GM23338 (cell line): ENCODE results near the gene PRSS8. TPM values are rescaled to one million over a fixed set of nuclear protein-coding genes. Genes with fewer than 3 reads are reported as not detected.

Source experiments
- ATAC-seq: fragments of 200-7000 bp; cut with Tn5 transposase; 3 replicates; pipeline ENCODE4 v1.9.1; 2020
- DNase-seq: peaks from one replicate; pipeline ENCODE4 v3.0.0-alpha.2; 2015; ENCODE audit warnings: low spot score
- H2AFZ ChIP-seq: fragments of 200-600 bp; sonication (generic); 2 replicates; pipeline ENCODE4 v1.8.0; 2016; ENCODE audit warnings: antibody characterized with exemption, mild to moderate bottlenecking, moderate library complexity
- H3F3A ChIP-seq: fragments of 200-600 bp; sonication (generic); replicated peaks from 2 replicates; pipeline ENCODE4 v1.8.0; 2017; ENCODE audit warnings: antibody characterized with exemption, mixed run types, low read depth
- H3K27ac ChIP-seq: fragments of 200-600 bp; sonication (generic); 2 replicates; pipeline ENCODE4 v1.6.1; 2016; ENCODE audit warnings: low read depth
- H3K27me3 ChIP-seq: fragments of 200-600 bp; sonication (generic); 2 replicates; pipeline ENCODE4 v1.8.0; 2016; ENCODE audit warnings: mild to moderate bottlenecking, mixed run types, moderate library complexity; ENCODE audit not compliant: insufficient read depth
- H3K36me3 ChIP-seq: fragments of 200-600 bp; sonication (generic); 2 replicates; pipeline ENCODE4 v1.8.0; 2016; ENCODE audit warnings: mild to moderate bottlenecking; ENCODE audit not compliant: insufficient read depth
- H3K4me1 ChIP-seq: fragments of 200-600 bp; sonication (generic); 2 replicates; pipeline ENCODE4 v1.8.0; 2016; ENCODE audit warnings: mild to moderate bottlenecking, moderate library complexity; ENCODE audit not compliant: insufficient read depth
- H3K4me2 ChIP-seq: fragments of 200-600 bp; sonication (generic); 2 replicates; pipeline ENCODE4 v1.7.1; 2017; ENCODE audit warnings: mixed run types
- H3K4me3 ChIP-seq: fragments of 200-600 bp; sonication (generic); 2 replicates; pipeline ENCODE4 v1.6.1; 2016; ENCODE audit warnings: mixed run types
- H3K79me2 ChIP-seq: fragments of 200-600 bp; sonication (generic); replicated peaks from 2 replicates; pipeline ENCODE4 v1.8.0; 2017; ENCODE audit warnings: mild to moderate bottlenecking; ENCODE audit not compliant: insufficient read depth
- H3K9me2 ChIP-seq: fragments of 200-600 bp; sonication (generic); 2 replicates; pipeline ENCODE4 v1.8.0; 2017; ENCODE audit not compliant: insufficient read depth
- H4K20me1 ChIP-seq: fragments of 200-600 bp; sonication (generic); replicated peaks from 2 replicates; pipeline ENCODE4 v1.8.0; 2017; ENCODE audit warnings: mild to moderate bottlenecking; ENCODE audit not compliant: insufficient read depth
- H3K27ac Mint-ChIP-seq: 2 replicates; pipeline ENCODE4 v1.8.0; 2020; ENCODE audit warnings: inconsistent platforms, mild to moderate bottlenecking, moderate library complexity, mixed read lengths
- H3K27me3 Mint-ChIP-seq: 3 replicates; pipeline ENCODE4 v1.8.0; 2022; ENCODE audit warnings: low read depth, mild to moderate bottlenecking, moderate library complexity, mixed read lengths, inconsistent platforms; ENCODE audit not compliant: insufficient read depth, poor library complexity
- H3K36me3 Mint-ChIP-seq: 3 replicates; pipeline ENCODE4 v1.8.0; 2021; ENCODE audit warnings: low read depth, mild to moderate bottlenecking, inconsistent platforms, moderate library complexity, mixed read lengths
- H3K4me1 Mint-ChIP-seq: 3 replicates; pipeline ENCODE4 v1.8.0; 2020; ENCODE audit warnings: mild to moderate bottlenecking, inconsistent platforms, mixed read lengths
- H3K4me3 Mint-ChIP-seq: 3 replicates; pipeline ENCODE4 v1.8.0; 2021; ENCODE audit warnings: moderate library complexity, mild to moderate bottlenecking, inconsistent platforms, mixed read lengths
- H3K9me3 Mint-ChIP-seq: 3 replicates; pipeline ENCODE4 v1.8.0; 2020; ENCODE audit warnings: moderate library complexity, mild to moderate bottlenecking, inconsistent platforms, mixed read lengths
- CREB1 ChIP-seq: fragments of 250-450 bp; sonication (Bioruptor Pico); IDR thresholded peaks from 2 replicates; pipeline ENCODE4 v1.5.0; 2020; ENCODE audit warnings: low read depth, mild to moderate bottlenecking, moderate library complexity
- EZH2 ChIP-seq: fragments of 200-600 bp; sonication (generic); IDR thresholded peaks from one replicate; pipeline ENCODE4 v1.8.0; 2017; ENCODE audit warnings: antibody characterized with exemption, mild to moderate bottlenecking, low read depth; ENCODE audit not compliant: unreplicated experiment
- EZH2phosphoT487 ChIP-seq: fragments of 200-600 bp; sonication (generic); IDR thresholded peaks from one replicate; pipeline ENCODE4 v1.8.1; 2018; ENCODE audit warnings: antibody characterized with exemption; ENCODE audit not compliant: unreplicated experiment
- JUNB ChIP-seq: IDR thresholded peaks from one replicate; pipeline ENCODE4 v1.6.1; 2016; ENCODE audit warnings: antibody characterized with exemption; ENCODE audit not compliant: unreplicated experiment
- NANOG ChIP-seq: IDR thresholded peaks from 2 replicates; pipeline ENCODE4 v1.6.1; 2016; ENCODE audit warnings: antibody characterized with exemption, borderline replicate concordance
- POLR2AphosphoS5 ChIP-seq: IDR thresholded peaks from 2 replicates; pipeline ENCODE4 v1.6.1; 2016; ENCODE audit warnings: antibody characterized with exemption, low read depth
- STAT1 ChIP-seq: IDR thresholded peaks from one replicate; pipeline ENCODE4 v1.6.1; 2016; ENCODE audit warnings: antibody characterized with exemption; ENCODE audit not compliant: unreplicated experiment
- ZNF114 ChIP-seq: fragments of 250-450 bp; sonication (Bioruptor Pico); IDR thresholded peaks from 2 replicates; pipeline ENCODE4 v1.5.0; 2020; ENCODE audit warnings: mild to moderate bottlenecking, moderate library complexity
- ZNF331 ChIP-seq: fragments of 250-450 bp; sonication (Bioruptor Pico); IDR thresholded peaks from 2 replicates; pipeline ENCODE4 v1.5.0; 2020; ENCODE audit warnings: low read depth, mild to moderate bottlenecking, moderate library complexity
- polyA plus RNA-seq: library from polyadenylated mRNA; unstranded; fragments of >200 nt; fragmentation: Nextera tagmentation; extraction: Ambion mirVana; gene quantifications from 2 replicates; pipeline ENCODE4 v1.2.1, GENCODE V29; 2016
- total RNA-seq: library from RNA; depleted of rRNA; stranded (reverse); fragments of >200 nt; shearing (Covaris generic); gene quantifications from 2 replicates; pipeline ENCODE4 v1.2.3, GENCODE V29; 2014
- TF ChIP-seq, protein P1 (sequence below): IDR thresholded peaks from one replicate; pipeline ENCODE4 v1.6.1; 2018; ENCODE audit warnings: antibody characterized with exemption; ENCODE audit not compliant: unreplicated experiment
- TF ChIP-seq, protein P2 (sequence below): IDR thresholded peaks from 2 replicates; pipeline ENCODE4 v1.6.1; 2016; ENCODE audit warnings: antibody characterized with exemption
- TF ChIP-seq, protein P3 (sequence below): fragments of 250-450 bp; sonication (Bioruptor Pico); IDR thresholded peaks from 2 replicates; pipeline ENCODE4 v1.5.0; 2020; ENCODE audit warnings: mild to moderate bottlenecking, moderate library complexity
- TF ChIP-seq, protein P4 (sequence below), 2 experiments: fragments of 200-600 bp in 1 of 2; sonication (generic) in 1 of 2; conservative IDR thresholded peaks; 2 replicates each; pipeline versions ENCODE4 v1.5.1 to v1.6.1; 2016 to 2017; ENCODE audit warnings: antibody characterized with exemption in 2 of 2, low read depth in 2 of 2, mild to moderate bottlenecking in 2 of 2, moderate library complexity in 1 of 2

PRSS8 gene
- total and polyA plus RNA-seq, 2 experiments from 2014 or later: 65.3 to 75.9 TPM

GRCh38 chr16:31183432-31184428 is 48.2 kb upstream of the PRSS8 start:
- Histone ChIP-seq H3K4me1 (peaks cover 20% of the 10 kb centered on the region), H3K9me2 (no peaks in the 10 kb centered on the region), H3K27ac (no peak overlapping the region), H3K4me3 (peak overlapping the region; percentile 100), H3F3A (peaks cover 47% of the 10 kb centered on the region), H2AFZ (no peak overlapping the region), H3K36me3 (peaks cover 70% of the 10 kb centered on the region), H3K79me2 (peaks cover 88% of the 10 kb centered on the region), H3K27me3 (no peaks in the 10 kb centered on the region), H3K4me2 (peak overlapping the region; percentile 100), H4K20me1 (peaks cover 68% of the 10 kb centered on the region)
- Mint-ChIP-seq H3K9me3 (peaks cover 7% of the 10 kb centered on the region), H3K36me3 (peaks cover 84% of the 10 kb centered on the region), H3K4me1 (peaks cover 45% of the 10 kb centered on the region), H3K27me3 (peaks cover 26% of the 10 kb centered on the region), H3K4me3 (peak overlapping the region; percentile 96), H3K27ac (peak overlapping the region; percentile 74)
- TF ChIP-seq EZH2phosphoT487: no peak
- TF ChIP-seq, protein P1, sequence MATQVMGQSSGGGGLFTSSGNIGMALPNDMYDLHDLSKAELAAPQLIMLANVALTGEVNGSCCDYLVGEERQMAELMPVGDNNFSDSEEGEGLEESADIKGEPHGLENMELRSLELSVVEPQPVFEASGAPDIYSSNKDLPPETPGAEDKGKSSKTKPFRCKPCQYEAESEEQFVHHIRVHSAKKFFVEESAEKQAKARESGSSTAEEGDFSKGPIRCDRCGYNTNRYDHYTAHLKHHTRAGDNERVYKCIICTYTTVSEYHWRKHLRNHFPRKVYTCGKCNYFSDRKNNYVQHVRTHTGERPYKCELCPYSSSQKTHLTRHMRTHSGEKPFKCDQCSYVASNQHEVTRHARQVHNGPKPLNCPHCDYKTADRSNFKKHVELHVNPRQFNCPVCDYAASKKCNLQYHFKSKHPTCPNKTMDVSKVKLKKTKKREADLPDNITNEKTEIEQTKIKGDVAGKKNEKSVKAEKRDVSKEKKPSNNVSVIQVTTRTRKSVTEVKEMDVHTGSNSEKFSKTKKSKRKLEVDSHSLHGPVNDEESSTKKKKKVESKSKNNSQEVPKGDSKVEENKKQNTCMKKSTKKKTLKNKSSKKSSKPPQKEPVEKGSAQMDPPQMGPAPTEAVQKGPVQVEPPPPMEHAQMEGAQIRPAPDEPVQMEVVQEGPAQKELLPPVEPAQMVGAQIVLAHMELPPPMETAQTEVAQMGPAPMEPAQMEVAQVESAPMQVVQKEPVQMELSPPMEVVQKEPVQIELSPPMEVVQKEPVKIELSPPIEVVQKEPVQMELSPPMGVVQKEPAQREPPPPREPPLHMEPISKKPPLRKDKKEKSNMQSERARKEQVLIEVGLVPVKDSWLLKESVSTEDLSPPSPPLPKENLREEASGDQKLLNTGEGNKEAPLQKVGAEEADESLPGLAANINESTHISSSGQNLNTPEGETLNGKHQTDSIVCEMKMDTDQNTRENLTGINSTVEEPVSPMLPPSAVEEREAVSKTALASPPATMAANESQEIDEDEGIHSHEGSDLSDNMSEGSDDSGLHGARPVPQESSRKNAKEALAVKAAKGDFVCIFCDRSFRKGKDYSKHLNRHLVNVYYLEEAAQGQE: no peak
- TF ChIP-seq CREB1 (CRISPR knock-in tag): no peak
- no peak for TF ChIP-seq POLR2AphosphoS5
- TF ChIP-seq NANOG: no peak
- TF ChIP-seq JUNB: no peak
- TF ChIP-seq, protein P2, sequence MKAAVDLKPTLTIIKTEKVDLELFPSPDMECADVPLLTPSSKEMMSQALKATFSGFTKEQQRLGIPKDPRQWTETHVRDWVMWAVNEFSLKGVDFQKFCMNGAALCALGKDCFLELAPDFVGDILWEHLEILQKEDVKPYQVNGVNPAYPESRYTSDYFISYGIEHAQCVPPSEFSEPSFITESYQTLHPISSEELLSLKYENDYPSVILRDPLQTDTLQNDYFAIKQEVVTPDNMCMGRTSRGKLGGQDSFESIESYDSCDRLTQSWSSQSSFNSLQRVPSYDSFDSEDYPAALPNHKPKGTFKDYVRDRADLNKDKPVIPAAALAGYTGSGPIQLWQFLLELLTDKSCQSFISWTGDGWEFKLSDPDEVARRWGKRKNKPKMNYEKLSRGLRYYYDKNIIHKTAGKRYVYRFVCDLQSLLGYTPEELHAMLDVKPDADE: no peak
- TF ChIP-seq, protein P3, sequence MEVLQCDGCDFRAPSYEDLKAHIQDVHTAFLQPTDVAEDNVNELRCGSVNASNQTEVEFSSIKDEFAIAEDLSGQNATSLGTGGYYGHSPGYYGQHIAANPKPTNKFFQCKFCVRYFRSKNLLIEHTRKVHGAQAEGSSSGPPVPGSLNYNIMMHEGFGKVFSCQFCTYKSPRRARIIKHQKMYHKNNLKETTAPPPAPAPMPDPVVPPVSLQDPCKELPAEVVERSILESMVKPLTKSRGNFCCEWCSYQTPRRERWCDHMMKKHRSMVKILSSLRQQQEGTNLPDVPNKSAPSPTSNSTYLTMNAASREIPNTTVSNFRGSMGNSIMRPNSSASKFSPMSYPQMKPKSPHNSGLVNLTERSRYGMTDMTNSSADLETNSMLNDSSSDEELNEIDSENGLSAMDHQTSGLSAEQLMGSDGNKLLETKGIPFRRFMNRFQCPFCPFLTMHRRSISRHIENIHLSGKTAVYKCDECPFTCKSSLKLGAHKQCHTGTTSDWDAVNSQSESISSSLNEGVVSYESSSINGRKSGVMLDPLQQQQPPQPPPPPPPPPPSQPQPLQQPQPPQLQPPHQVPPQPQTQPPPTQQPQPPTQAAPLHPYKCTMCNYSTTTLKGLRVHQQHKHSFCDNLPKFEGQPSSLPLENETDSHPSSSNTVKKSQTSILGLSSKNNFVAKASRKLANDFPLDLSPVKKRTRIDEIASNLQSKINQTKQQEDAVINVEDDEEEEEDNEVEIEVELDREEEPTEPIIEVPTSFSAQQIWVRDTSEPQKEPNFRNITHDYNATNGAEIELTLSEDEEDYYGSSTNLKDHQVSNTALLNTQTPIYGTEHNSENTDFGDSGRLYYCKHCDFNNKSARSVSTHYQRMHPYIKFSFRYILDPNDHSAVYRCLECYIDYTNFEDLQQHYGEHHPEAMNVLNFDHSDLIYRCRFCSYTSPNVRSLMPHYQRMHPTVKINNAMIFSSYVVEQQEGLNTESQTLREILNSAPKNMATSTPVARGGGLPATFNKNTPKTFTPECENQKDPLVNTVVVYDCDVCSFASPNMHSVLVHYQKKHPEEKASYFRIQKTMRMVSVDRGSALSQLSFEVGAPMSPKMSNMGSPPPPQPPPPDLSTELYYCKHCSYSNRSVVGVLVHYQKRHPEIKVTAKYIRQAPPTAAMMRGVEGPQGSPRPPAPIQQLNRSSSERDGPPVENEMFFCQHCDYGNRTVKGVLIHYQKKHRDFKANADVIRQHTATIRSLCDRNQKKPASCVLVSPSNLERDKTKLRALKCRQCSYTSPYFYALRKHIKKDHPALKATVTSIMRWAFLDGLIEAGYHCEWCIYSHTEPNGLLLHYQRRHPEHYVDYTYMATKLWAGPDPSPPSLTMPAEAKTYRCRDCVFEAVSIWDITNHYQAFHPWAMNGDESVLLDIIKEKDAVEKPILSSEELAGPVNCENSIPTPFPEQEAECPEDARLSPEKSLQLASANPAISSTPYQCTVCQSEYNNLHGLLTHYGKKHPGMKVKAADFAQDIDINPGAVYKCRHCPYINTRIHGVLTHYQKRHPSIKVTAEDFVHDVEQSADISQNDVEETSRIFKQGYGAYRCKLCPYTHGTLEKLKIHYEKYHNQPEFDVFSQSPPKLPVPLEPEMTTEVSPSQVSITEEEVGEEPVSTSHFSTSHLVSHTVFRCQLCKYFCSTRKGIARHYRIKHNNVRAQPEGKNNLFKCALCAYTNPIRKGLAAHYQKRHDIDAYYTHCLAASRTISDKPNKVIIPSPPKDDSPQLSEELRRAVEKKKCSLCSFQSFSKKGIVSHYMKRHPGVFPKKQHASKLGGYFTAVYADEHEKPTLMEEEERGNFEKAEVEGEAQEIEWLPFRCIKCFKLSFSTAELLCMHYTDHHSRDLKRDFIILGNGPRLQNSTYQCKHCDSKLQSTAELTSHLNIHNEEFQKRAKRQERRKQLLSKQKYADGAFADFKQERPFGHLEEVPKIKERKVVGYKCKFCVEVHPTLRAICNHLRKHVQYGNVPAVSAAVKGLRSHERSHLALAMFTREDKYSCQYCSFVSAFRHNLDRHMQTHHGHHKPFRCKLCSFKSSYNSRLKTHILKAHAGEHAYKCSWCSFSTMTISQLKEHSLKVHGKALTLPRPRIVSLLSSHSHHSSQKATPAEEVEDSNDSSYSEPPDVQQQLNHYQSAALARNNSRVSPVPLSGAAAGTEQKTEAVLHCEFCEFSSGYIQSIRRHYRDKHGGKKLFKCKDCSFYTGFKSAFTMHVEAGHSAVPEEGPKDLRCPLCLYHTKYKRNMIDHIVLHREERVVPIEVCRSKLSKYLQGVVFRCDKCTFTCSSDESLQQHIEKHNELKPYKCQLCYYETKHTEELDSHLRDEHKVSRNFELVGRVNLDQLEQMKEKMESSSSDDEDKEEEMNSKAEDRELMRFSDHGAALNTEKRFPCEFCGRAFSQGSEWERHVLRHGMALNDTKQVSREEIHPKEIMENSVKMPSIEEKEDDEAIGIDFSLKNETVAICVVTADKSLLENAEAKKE: no peak
- TF ChIP-seq ZNF114 (CRISPR knock-in tag): no peak
- no peak for TF ChIP-seq EZH2
- TF ChIP-seq, protein P4, sequence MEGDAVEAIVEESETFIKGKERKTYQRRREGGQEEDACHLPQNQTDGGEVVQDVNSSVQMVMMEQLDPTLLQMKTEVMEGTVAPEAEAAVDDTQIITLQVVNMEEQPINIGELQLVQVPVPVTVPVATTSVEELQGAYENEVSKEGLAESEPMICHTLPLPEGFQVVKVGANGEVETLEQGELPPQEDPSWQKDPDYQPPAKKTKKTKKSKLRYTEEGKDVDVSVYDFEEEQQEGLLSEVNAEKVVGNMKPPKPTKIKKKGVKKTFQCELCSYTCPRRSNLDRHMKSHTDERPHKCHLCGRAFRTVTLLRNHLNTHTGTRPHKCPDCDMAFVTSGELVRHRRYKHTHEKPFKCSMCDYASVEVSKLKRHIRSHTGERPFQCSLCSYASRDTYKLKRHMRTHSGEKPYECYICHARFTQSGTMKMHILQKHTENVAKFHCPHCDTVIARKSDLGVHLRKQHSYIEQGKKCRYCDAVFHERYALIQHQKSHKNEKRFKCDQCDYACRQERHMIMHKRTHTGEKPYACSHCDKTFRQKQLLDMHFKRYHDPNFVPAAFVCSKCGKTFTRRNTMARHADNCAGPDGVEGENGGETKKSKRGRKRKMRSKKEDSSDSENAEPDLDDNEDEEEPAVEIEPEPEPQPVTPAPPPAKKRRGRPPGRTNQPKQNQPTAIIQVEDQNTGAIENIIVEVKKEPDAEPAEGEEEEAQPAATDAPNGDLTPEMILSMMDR (conservative IDR thresholded peaks at IDR 0.05; ENCODE audit: low read depth in 2 of 2): no peak
- no peak for TF ChIP-seq ZNF331 (CRISPR knock-in tag)
- TF ChIP-seq STAT1: no peak
- DNase-seq: no peak
- ATAC-seq: no peak
